Prostate gland (tissue), 2 donors: Measurements from ENCODE around the gene SMG6. TPM values are rescaled to one million over a fixed set of nuclear protein-coding genes. Genes with fewer than 3 reads are reported as not detected.

Source experiments
- DNase-seq: peaks from one replicate; pipeline ENCODE4 v3.0.0-alpha.2; 2019; ENCODE audit warnings: low spot score
- H3K27ac ChIP-seq, 2 donors: fragments of 200-600 bp; sonication (generic); 2 replicates each; pipeline ENCODE4 v1.5.1; 2017 to 2019
- H3K27me3 ChIP-seq: fragments of 200-600 bp; sonication (generic); replicated peaks from 2 replicates; pipeline ENCODE4 v1.5.1; 2019; ENCODE audit not compliant: insufficient read depth
- H3K36me3 ChIP-seq, 2 donors: fragments of 200-600 bp; sonication (generic); 1 replicate in 1 of 2; 2 replicates in 1 of 2; pipeline versions ENCODE4 v1.5.1 to v1.8.1; 2017 to 2019
- H3K4me1 ChIP-seq: fragments of 200-600 bp; sonication (generic); replicated peaks from 2 replicates; pipeline ENCODE4 v1.5.1; 2019
- H3K4me3 ChIP-seq, 2 donors: fragments of 200-600 bp; sonication (generic); 2 replicates each; pipeline ENCODE4 v1.5.1; 2017 to 2019
- H3K9me3 ChIP-seq: fragments of 200-600 bp; sonication (generic); 2 replicates; pipeline ENCODE4 v1.5.1; 2017
- CTCF ChIP-seq, 4 experiments: fragments of 200-600 bp in 2 of 4; fragments of 450-650 bp in 2 of 4; sonication (generic) in 2 of 4; IDR thresholded peaks; 1 replicate in 3 of 4; 2 replicates in 1 of 4; pipeline ENCODE4 v1.5.1; 2016 to 2019; ENCODE audit warnings: antibody characterized with exemption in 4 of 4, mild to moderate bottlenecking in 2 of 4, moderate library complexity in 2 of 4
- POLR2A ChIP-seq: fragments of 450-650 bp; IDR thresholded peaks from one replicate; pipeline ENCODE4 v1.6.1; 2016; ENCODE audit warnings: antibody characterized with exemption, mild to moderate bottlenecking
- POLR2AphosphoS5 ChIP-seq: sonication (generic); formaldehyde crosslinking; IDR thresholded peaks from one replicate; pipeline ENCODE4 v1.6.1; 2017; ENCODE audit warnings: antibody characterized with exemption
- WGBS: methylation state at CpG from one replicate; pipeline ENCODE4 v1.1.5; 2018; 5-methylcytosine and 5-hydroxymethylcytosine counted together
- intact Hi-C: fragments of 100-400 bp; cut with DNase I; formaldehyde crosslinking; loops from one replicate; pipeline ENCODE4 v1.14.2; 2022
- total RNA-seq, 2 donors: library from RNA; depleted of rRNA; stranded (reverse); fragments of >200 nt; gene quantifications; one replicate each; pipeline ENCODE4 v1.1.0, GENCODE V29; 2016

SMG6 gene
- total RNA-seq, 2 donors from 2014 or later = 23.8 to 56.0 TPM

GRCh38 chr17:2067048-2067561, 236.5 kb downstream of the SMG6 start:
- Histone ChIP-seq H3K4me1 (peaks cover 6% of the 10 kb centered on the region), H3K36me3 (no peaks in the 10 kb centered on the region), H3K9me3 (no peaks in the 10 kb centered on the region), H3K27ac (peak overlapping the region; percentile 56 to 75), H3K4me3 (no peak overlapping the region), H3K27me3 (no peaks in the 10 kb centered on the region)
- TF ChIP-seq POLR2A (no peak), CTCF (IDR thresholded peaks at IDR 0.05) (no peak), POLR2AphosphoS5 (no peak)
- WGBS = 40% methylated on average over 14 of the region's 14 CpGs
- no peak for DNase-seq
- intact Hi-C loops = no loop called here

GRCh38 chr17:2065949-2066400, 237.6 kb downstream of the SMG6 start:
- H3K36me3 ChIP-seq = no peaks in the 10 kb centered on the region
- DNase-seq = no peak
- no peaks in the 10 kb centered on the region for H3K9me3 ChIP-seq
- H3K27ac ChIP-seq = peak overlapping the region; percentile 75 to 82
- WGBS = 80% methylated on average over 10 of the region's 10 CpGs
- no peak overlapping the region for H3K4me3 ChIP-seq
- H3K4me1 ChIP-seq = peaks cover 5% of the 10 kb centered on the region
- intact Hi-C loops = no loop called here
- no peak for TF ChIP-seq POLR2AphosphoS5
- TF ChIP-seq POLR2A = no peak
- no peak for TF ChIP-seq CTCF (IDR thresholded peaks at IDR 0.05)
- H3K27me3 ChIP-seq = no peaks in the 10 kb centered on the region

GRCh38 chr17:2064980-2065785, 238.4 kb downstream of the SMG6 start:
- no peak for TF ChIP-seq POLR2A
- TF ChIP-seq CTCF (IDR thresholded peaks at IDR 0.05) = peak in 1 of 4 experiments; percentile 29
- Histone ChIP-seq H3K36me3 (no peaks in the 10 kb centered on the region), H3K27ac (peak overlapping the region; percentile 75 to 82), H3K4me1 (peaks cover 4% of the 10 kb centered on the region), H3K4me3 (no peak overlapping the region), H3K9me3 (no peaks in the 10 kb centered on the region), H3K27me3 (no peaks in the 10 kb centered on the region)
- WGBS = 80% methylated on average over 24 of the region's 24 CpGs
- no peak for DNase-seq
- intact Hi-C loops = no loop called here

GRCh38 chr17:2064520-2064971, 239.0 kb downstream of the SMG6 start:
- Histone ChIP-seq H3K36me3 (no peaks in the 10 kb centered on the region), H3K9me3 (no peaks in the 10 kb centered on the region), H3K4me1 (peaks cover 4% of the 10 kb centered on the region), H3K4me3 (no peak overlapping the region), H3K27me3 (no peaks in the 10 kb centered on the region), H3K27ac (peak overlapping the region; percentile 75 to 82)
- no peak for DNase-seq
- WGBS = 78% methylated on average over 6 of the region's 6 CpGs
- TF ChIP-seq CTCF (IDR thresholded peaks at IDR 0.05) = no peak
- no peak for TF ChIP-seq POLR2A
- no peak for TF ChIP-seq POLR2AphosphoS5
- intact Hi-C loops = no loop called here

GRCh38 chr17:2064147-2064489, 239.5 kb downstream of the SMG6 start:
- Histone ChIP-seq H3K9me3 (no peaks in the 10 kb centered on the region), H3K4me1 (peaks cover 4% of the 10 kb centered on the region), H3K27me3 (no peaks in the 10 kb centered on the region), H3K4me3 (no peak overlapping the region), H3K36me3 (no peaks in the 10 kb centered on the region), H3K27ac (peak overlapping the region; percentile 75 to 82)
- 57% methylated on average over 5 of the region's 5 CpGs for WGBS
- DNase-seq = no peak
- TF ChIP-seq POLR2A = no peak
- no peak for TF ChIP-seq CTCF (IDR thresholded peaks at IDR 0.05)
- TF ChIP-seq POLR2AphosphoS5 = no peak
- intact Hi-C loops = no loop called here
